ENCODE results near the gene NLGN1. TPM values are rescaled to one million over a fixed set of nuclear protein-coding genes. Genes with fewer than 3 reads are reported as not detected.

NLGN1 gene
- total and polyA plus RNA-seq, 2 of the 8 experiments (the other 6 are each of a cell fraction or from before 2014, with no cell fraction given), result 7.8 to 14.8 TPM

- H3K9me3 ChIP-seq (ENCODE audit: insufficient read depth in 2 of 2, low read depth in 1 of 2, low read length in 1 of 2), result no peaks in the 10 kb centered on the region
- CTCF ChIA-PET (ENCODE audit: partially characterized antibody), result no interaction called here
- H2BK15ac ChIP-seq (ENCODE audit: low read length), result no peak overlapping the region
- no peak overlapping the region for H4K5ac ChIP-seq (ENCODE audit: insufficient read length, low read depth, low read length)
- no peak for DNase-seq (ENCODE audit: low read depth in 1 of 2, low spot score in 2 of 2)
- H3K23ac ChIP-seq (ENCODE audit: insufficient read length), result no peak overlapping the region
- no peak for TF ChIP-seq SP4 (IDR thresholded peaks at IDR 0.05; ENCODE audit: low read length)
- TF ChIP-seq TCF12 (IDR thresholded peaks at IDR 0.05; ENCODE audit: low read depth, low read length), result no peak
- TF ChIP-seq TAF1 (IDR thresholded peaks at IDR 0.05; ENCODE audit: low read depth, low read length), result no peak
- TF ChIP-seq, protein P1, sequence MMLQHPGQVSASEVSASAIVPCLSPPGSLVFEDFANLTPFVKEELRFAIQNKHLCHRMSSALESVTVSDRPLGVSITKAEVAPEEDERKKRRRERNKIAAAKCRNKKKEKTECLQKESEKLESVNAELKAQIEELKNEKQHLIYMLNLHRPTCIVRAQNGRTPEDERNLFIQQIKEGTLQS (IDR thresholded peaks at IDR 0.05; ENCODE audit: insufficient read depth, low read depth, low read length), result no peak
- TF ChIP-seq KDM5A (IDR thresholded peaks at IDR 0.05; ENCODE audit: low read length), result no peak
- TF ChIP-seq POU5F1 (IDR thresholded peaks at IDR 0.05; ENCODE audit: low read depth, low read length), result no peak
- TF ChIP-seq BACH1 (IDR thresholded peaks at IDR 0.05; ENCODE audit: low read length), result no peak
- TF ChIP-seq YY1 (IDR thresholded peaks at IDR 0.05; ENCODE audit: low read depth, low read length), result no peak
- no peak for TF ChIP-seq CBX8 (IDR thresholded peaks at IDR 0.05; ENCODE audit: borderline replicate concordance, low read depth, low read length)
- H3K36me3 ChIP-seq (ENCODE audit: control insufficient read depth in 2 of 4, insufficient read depth in 4 of 4, low read length in 3 of 4), result no peaks in the 10 kb centered on the region
- H3K4ac ChIP-seq (replicated peaks; ENCODE audit: insufficient read length, low read depth, low read length), result no peak overlapping the region
- H3K9ac ChIP-seq (replicated peaks in 1 of 4; ENCODE audit: extremely low read depth in 1 of 4, low read depth in 3 of 4, low read length in 3 of 4), result no peak overlapping the region
- POLR2A ChIA-PET (ENCODE audit: partially characterized antibody), result interaction anchor here (1.1 kb wide), 1 partner anchor 10 kb away, joined by 3 read pairs; no protein-coding TSS in a partner anchor
- H2BK5ac ChIP-seq (ENCODE audit: low read depth, low read length), result no peak overlapping the region
- H2BK12ac ChIP-seq (ENCODE audit: low read depth, low read length), result peak overlapping the region; percentile 40; the same call in 1 of the 2 replicates
- H3K27ac ChIP-seq (ENCODE audit: low read depth, low read length), result no peak overlapping the region
- H3K79me1 ChIP-seq (ENCODE audit: low read depth, low read length), result no peaks in the 10 kb centered on the region
- H3K4me1 ChIP-seq (replicated peaks in 1 of 4; ENCODE audit: control insufficient read depth in 3 of 4, insufficient read depth in 4 of 4, low read length in 3 of 4), result peaks cover 4 to 21% (median 13%) of the 10 kb centered on the region in 4 experiments; a peak in 6 of 7 replicates
- H3K79me2 ChIP-seq (ENCODE audit: control insufficient read depth in 1 of 2, insufficient read depth in 2 of 2, low read length in 2 of 2), result no peaks in the 10 kb centered on the region
- H3K4me2 ChIP-seq (ENCODE audit: insufficient read depth in 1 of 2, low read depth in 2 of 2, low read length in 2 of 2), result peak overlapping the region in 1 of 2 experiments; percentile 58; a peak in 1 of 4 replicates
- peaks cover 0 to 1% (median 0%) of the 10 kb centered on the region in 4 experiments; a peak in 1 of 7 replicates for H3K27me3 ChIP-seq (replicated peaks in 1 of 4; ENCODE audit: control insufficient read depth in 3 of 4, extremely low read depth in 1 of 4, insufficient read depth in 3 of 4, low read length in 3 of 4)
- no peak overlapping the region for H2BK120ac ChIP-seq (replicated peaks; ENCODE audit: low read depth, low read length)
- H3K14ac ChIP-seq (ENCODE audit: insufficient read length), result no peak overlapping the region
- H4K91ac ChIP-seq (replicated peaks; ENCODE audit: insufficient read length, low read length), result no peak overlapping the region
- no peak overlapping the region for H2BK20ac ChIP-seq (ENCODE audit: low read length)
- FAIRE-seq, result no peak
- H3K56ac ChIP-seq (replicated peaks; ENCODE audit: insufficient read length, low read depth, low read length), result no peak overlapping the region
- H2AK5ac ChIP-seq (ENCODE audit: low read depth, low read length), result no peak overlapping the region
- no peak overlapping the region; the same call in 1 of the 2 replicates for H3K18ac ChIP-seq (ENCODE audit: extremely low read depth, low read length)
- 71% methylated on average over 2 of the region's 2 CpGs; no CpG with 5 or more reads in 1 of the 2 experiments for WGBS, 2 experiments (ENCODE audit: extremely low coverage in 1 of 2, insufficient coverage in 1 of 2, insufficient read length in 1 of 2, insufficient replicate concordance in 2 of 2, low coverage in 1 of 2, low lambda C conversion rate in 2 of 2, missing lambda C conversion rate in 1 of 2)
- H4K8ac ChIP-seq (ENCODE audit: extremely low read depth, insufficient read depth, low read length), result no peak overlapping the region
- H4K20me1 ChIP-seq (replicated peaks in 1 of 2; ENCODE audit: control insufficient read depth in 1 of 2, insufficient read depth in 2 of 2, low read length in 2 of 2), result no peaks in the 10 kb centered on the region
- no peak overlapping the region for H3K4me3 ChIP-seq (ENCODE audit: extremely low read depth in 1 of 4, insufficient read depth in 2 of 4, low read depth in 3 of 4, low read length in 4 of 4)
- H3K23me2 ChIP-seq (ENCODE audit: low read depth, low read length), result no peaks in the 10 kb centered on the region; the same call in 1 of the 2 replicates
- no peak overlapping the region for H2AFZ ChIP-seq (ENCODE audit: low read length)
These were observed 515.9 kb downstream of the NLGN1 start for GRCh38 chr3:173913397-173913796.
